GM18505 (cell line): Measurements from ENCODE around the gene TMEM248.

Experiments used
- ATAC-seq: cut with Tn5 transposase; IDR thresholded peaks from one replicate; pipeline ENCODE4 v1.9.1; 2021; ENCODE audit not compliant: unreplicated experiment
- POLR2A ChIP-seq: IDR thresholded peaks from 4 replicates; pipeline ENCODE4 v1.6.1; 2011; ENCODE audit warnings: borderline replicate concordance; ENCODE audit not compliant: insufficient read depth, insufficient read length; ENCODE audit errors: extremely low read depth

Gene TMEM248

GRCh38 chr7:66919304-66919703 is 1.7 kb upstream of the TMEM248 start:
- no peak for ATAC-seq

DNA sequence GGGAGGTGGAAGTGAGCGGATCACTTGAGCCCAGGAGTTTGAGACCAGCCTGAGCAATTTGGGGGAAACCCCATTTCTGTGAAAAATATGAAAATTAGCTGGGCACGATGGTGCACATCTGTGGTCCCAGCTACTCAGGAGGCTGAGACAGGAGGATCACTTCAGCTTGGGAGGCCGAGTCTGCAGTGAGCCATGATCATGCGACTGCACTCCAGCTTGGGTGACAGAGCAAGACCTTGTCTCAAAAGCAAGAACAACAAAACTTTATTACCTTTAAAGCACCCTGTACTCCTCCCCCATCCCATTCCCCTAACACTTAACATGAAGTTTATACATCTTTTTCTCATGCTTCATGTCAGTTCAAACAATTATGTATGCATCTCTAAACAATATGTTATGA is 1.3 kb upstream of the TMEM248 start:
- no peak for ATAC-seq
- no peak for TF ChIP-seq POLR2A

More at GRCh38 chr7:66919304-66919703, 1.7 kb upstream of the TMEM248 start:
- no peak for TF ChIP-seq POLR2A

- no peak for ATAC-seq
- no peak for TF ChIP-seq POLR2A
Measured at GRCh38 chr7:66920256-66920655, 769 bp upstream of the TMEM248 start.

- TF ChIP-seq POLR2A, result no peak
- peak; percentile 1 for ATAC-seq
Measured at GRCh38 chr7:66921396-66921917, 432 bp downstream of the TMEM248 start.

- ATAC-seq, result peak; percentile 34
- no peak for TF ChIP-seq POLR2A
Measured at GRCh38 chr7:66921918-66922486, 977 bp downstream of the TMEM248 start.

DNA sequence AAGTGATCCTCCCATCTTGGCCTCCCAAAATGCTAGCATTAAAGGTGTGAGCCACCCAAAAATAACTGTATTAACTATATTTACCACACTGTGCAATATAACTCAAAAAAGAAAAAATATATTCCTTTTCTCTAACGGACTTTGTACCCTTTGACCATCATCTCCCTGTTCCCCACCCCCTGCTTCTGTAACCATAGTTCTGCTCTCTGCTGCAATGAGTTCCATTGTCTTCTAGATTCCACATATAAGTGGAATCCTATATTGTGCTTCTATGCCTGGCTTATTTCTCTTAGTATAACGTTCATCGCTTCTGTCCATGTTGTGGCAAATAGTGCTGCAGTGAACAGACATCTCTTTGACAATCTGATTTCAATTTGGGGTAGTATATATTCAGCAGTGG is 4.2 kb downstream of the TMEM248 start:
- ATAC-seq, result no peak
- TF ChIP-seq POLR2A, result no peak

GRCh38 chr7:66927348-66927948 is 6.4 kb downstream of the TMEM248 start:
- no peak for ATAC-seq
- no peak for TF ChIP-seq POLR2A

DNA sequence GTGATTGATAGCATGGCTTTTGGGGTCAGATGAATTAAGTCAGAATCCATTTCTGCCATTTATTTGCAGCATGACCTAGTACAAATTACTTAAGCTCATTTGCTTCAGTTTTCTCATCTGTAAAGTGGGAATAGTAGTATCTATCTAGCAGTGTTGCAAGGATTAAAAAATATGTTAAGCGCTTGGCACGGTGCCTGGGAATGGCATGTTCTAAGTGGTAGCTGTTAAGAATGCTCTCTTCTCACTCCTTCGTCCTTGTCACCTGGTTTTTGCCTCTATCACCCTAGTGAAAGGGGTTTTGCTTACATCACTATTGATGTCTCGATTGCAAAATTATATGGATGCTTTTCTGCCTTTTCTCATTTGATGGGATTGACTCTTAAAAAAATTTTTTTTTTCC is 7.4 kb downstream of the TMEM248 start:
- ATAC-seq, result no peak
- no peak for TF ChIP-seq POLR2A

DNA sequence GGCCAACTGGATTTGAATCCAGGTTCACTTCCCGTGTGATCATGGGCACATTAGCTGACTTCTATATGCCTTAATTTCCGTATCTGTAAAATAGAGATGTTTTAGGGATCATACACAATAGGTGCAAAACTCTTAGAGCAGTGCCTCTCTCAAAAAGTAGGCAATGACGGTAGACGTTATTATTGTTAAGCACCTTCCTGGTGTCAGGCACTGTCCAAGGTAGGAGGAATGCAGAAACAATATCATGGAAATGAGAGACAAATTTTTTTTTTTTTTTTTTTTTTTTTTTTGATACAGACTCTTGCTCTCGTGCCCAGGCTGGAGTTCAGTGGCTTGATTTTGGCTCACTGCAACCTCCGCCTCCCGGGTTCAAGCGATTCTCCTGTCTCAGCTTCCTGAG is 8.1 kb downstream of the TMEM248 start:
- no peak for TF ChIP-seq POLR2A
- no peak for ATAC-seq

GRCh38 chr7:66929935-66930334 is 8.9 kb downstream of the TMEM248 start:
- no peak for TF ChIP-seq POLR2A
- ATAC-seq, result no peak

- ATAC-seq, result no peak
- no peak for TF ChIP-seq POLR2A
Measured at GRCh38 chr7:66930341-66930740, 9.3 kb downstream of the TMEM248 start.

DNA sequence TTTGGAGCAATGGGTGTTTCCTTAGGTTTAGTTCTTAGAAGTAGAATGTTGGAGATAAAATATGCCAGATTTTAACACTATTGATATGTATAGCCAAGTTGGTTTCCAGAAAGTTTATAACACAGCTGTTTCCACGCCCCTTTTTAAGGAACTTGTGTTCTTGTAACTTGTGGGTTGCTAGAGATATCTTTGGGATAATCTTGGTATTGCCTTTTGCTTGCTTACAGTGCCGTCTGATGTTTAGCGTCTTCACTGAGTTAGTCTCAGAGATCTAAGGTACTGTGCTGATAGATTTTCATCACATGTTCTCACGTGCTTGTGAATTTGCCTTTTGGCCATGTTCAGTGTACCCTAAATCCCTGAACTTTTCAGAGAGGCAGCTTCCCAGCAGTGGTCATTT is 12.4 kb downstream of the TMEM248 start:
- ATAC-seq, result no peak
- no peak for TF ChIP-seq POLR2A

DNA sequence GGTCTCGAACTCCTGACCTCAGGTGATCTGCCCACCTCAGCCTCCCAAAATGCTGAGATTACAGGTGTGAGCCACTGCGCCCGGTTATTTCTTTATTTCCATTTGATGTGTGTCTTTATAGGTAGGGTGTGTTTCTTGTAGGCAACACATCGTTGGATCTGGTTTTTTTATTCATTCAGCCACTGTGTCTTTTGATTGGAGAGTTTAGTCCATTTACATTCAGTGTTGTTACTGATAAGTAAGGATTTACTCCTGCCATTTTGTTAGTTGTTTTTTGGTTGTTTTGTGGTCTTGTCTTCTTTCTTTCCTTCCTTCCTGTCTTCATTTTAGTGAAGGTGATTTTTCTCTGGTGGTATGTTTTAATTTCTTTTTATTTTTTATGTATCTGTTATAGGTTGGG is 16.9 kb downstream of the TMEM248 start:
- no peak for ATAC-seq

DNA sequence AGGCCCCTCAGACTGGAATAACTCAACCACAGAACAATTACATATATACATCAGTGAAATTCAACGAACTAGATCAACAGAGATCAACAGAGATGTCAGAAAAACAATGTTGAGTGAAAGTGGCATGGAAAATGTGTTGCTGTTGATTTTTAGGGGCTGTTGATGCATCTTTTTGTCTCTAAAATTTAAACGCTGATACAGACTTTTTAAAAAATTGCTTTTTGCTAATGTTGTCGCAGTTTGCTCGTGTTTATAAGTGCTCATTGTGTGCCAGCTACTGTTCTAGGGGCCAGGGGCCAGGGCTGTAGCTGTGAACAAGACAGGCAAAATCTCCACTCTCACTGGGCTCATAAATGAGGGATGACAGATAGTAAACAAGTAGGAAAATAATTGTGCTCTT is 18.3 kb downstream of the TMEM248 start:
- ATAC-seq, result no peak
- no peak for TF ChIP-seq POLR2A

More for the DNA sequence above, 16.9 kb downstream of the TMEM248 start:
- TF ChIP-seq POLR2A, result no peak

- ATAC-seq, result no peak
- TF ChIP-seq POLR2A, result no peak
Measured at GRCh38 chr7:66946545-66946944, 25.5 kb downstream of the TMEM248 start.

DNA sequence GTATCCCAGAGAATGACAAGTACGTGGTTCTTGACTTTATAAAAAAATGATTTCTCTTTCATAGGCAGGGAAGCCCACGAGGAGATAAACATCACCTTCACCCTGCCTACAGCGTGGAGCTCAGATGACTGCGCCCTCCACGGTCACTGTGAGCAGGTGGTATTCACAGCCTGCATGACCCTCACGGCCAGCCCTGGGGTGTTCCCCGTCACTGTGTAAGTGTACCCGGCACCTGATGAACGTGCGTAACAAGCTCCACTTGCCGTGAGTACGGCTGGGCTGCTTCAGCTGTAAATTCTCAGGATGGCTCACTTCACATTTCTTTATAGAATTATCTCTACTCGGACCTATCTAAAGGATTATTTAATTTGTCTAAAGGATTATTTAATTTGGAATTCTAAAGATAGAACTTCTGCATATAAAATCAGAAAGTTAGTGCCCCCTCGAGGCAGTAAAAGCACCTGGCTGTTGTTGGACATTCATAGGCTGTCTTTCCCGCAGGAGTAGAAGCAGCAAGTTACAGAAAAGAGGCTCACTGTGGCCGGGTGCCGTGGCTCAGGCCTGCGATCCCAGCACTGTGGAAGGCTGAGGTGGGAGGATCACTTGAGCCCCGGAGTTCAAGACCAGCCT is 27.6 kb downstream of the TMEM248 start:
- ATAC-seq, result no peak

More for the DNA sequence above, 27.6 kb downstream of the TMEM248 start:
- no peak for TF ChIP-seq POLR2A
